Raji (cell line): Measurements from ENCODE around the gene PSME2.

Experiments
- POLR2A ChIP-seq: IDR thresholded peaks from 2 replicates; pipeline ENCODE4 v1.6.1; 2011; ENCODE audit warnings: low read depth, low read length, control low read depth; ENCODE audit not compliant: insufficient read depth

The PSME2 gene

GRCh38 chr14:24167469-24168114 is 21.2 kb upstream of the PSME2 start:
- TF ChIP-seq POLR2A: no peak

GRCh38 chr14:24165785-24166184 is 19.4 kb upstream of the PSME2 start:
- TF ChIP-seq POLR2A: no peak

- TF ChIP-seq POLR2A: no peak
Observed at GRCh38 chr14:24164518-24164991, 18.1 kb upstream of the PSME2 start.

GRCh38 chr14:24162093-24162492 is 15.7 kb upstream of the PSME2 start:
- no peak for TF ChIP-seq POLR2A

GRCh38 chr14:24160850-24161804 is 14.7 kb upstream of the PSME2 start, which contains the start of gene IRF9:
Gene IRF9, plus strand, starts transcription at chr14:24161265. Its CDS starts 880 bp downstream, at chr14:24162145.
- TF ChIP-seq POLR2A: peak; percentile 71

- TF ChIP-seq POLR2A: no peak
Observed at GRCh38 chr14:24160499-24160849, 14.1 kb upstream of the PSME2 start.

GRCh38 chr14:24159777-24160498 is 13.5 kb upstream of the PSME2 start:
- no peak for TF ChIP-seq POLR2A

- TF ChIP-seq POLR2A: no peak
Observed at GRCh38 chr14:24157331-24157730, 10.9 kb upstream of the PSME2 start.

GRCh38 chr14:24156840-24157239 is 10.4 kb upstream of the PSME2 start:
- TF ChIP-seq POLR2A: no peak

- no peak for TF ChIP-seq POLR2A
Observed at GRCh38 chr14:24155100-24155499, 8.7 kb upstream of the PSME2 start.

GRCh38 chr14:24151404-24152080 is 5.1 kb upstream of the PSME2 start:
- TF ChIP-seq POLR2A: no peak

- no peak for TF ChIP-seq POLR2A
Observed at GRCh38 chr14:24150993-24151392, 4.6 kb upstream of the PSME2 start.

GRCh38 chr14:24150567-24150966 is 4.2 kb upstream of the PSME2 start:
- TF ChIP-seq POLR2A: no peak

GRCh38 chr14:24150061-24150460 is 3.7 kb upstream of the PSME2 start:
- no peak for TF ChIP-seq POLR2A
